Vagina (tissue), 2 donors: Measurements from ENCODE around the gene ADARB2. TPM values are rescaled to one million over a fixed set of nuclear protein-coding genes. Genes with fewer than 3 reads are reported as not detected.

Experiments used
- DNase-seq, 2 donors: peaks; one replicate each; pipeline ENCODE4 v3.0.0-alpha.2; 2017; ENCODE audit errors: extremely low spot score in 2 of 2
- H3K27ac ChIP-seq: fragments of 200-600 bp; sonication (generic); one replicate; pipeline ENCODE4 v1.5.1; 2019
- H3K27me3 ChIP-seq: fragments of 200-600 bp; sonication (generic); one replicate; pipeline ENCODE4 v1.5.1; 2019
- H3K36me3 ChIP-seq, 2 donors: fragments of 200-600 bp; sonication (generic); one replicate each; pipeline ENCODE4 v1.5.1; 2017 to 2019
- H3K4me1 ChIP-seq: fragments of 200-600 bp; sonication (generic); one replicate; pipeline ENCODE4 v1.5.1; 2019
- H3K4me3 ChIP-seq, 2 donors: fragments of 200-600 bp; sonication (generic); 1 replicate in 1 of 2; 2 replicates in 1 of 2; pipeline ENCODE4 v1.5.1; 2016 to 2019
- H3K9me3 ChIP-seq: fragments of 200-600 bp; sonication (generic); one replicate; pipeline ENCODE4 v1.5.1; 2019
- POLR2A ChIP-seq, 2 donors: fragments of 450-650 bp; IDR thresholded peaks; one replicate each; pipeline ENCODE4 v1.6.1; 2017; ENCODE audit warnings: antibody characterized with exemption in 2 of 2, mild to moderate bottlenecking in 2 of 2, moderate library complexity in 2 of 2
- POLR2AphosphoS5 ChIP-seq, 2 donors: sonication (generic); formaldehyde crosslinking; IDR thresholded peaks; one replicate each; pipeline ENCODE4 v1.9.0; 2017; ENCODE audit warnings: antibody characterized with exemption in 2 of 2, mild to moderate bottlenecking in 2 of 2, low read depth in 1 of 2; ENCODE audit not compliant: insufficient read depth in 1 of 2
- intact Hi-C: fragments of 100-400 bp; cut with DNase I; formaldehyde crosslinking; loops from one replicate; pipeline ENCODE4 v1.15.1; 2023
- total RNA-seq: library from RNA; depleted of rRNA; stranded (reverse); fragments of >200 nt; gene quantifications from one replicate; pipeline ENCODE4 v1.2.3, GENCODE V29; 2016
- TF ChIP-seq, protein P1 (sequence below), 3 experiments: fragments of 450-650 bp in 2 of 3; fragments of 200-600 bp in 1 of 3; sonication (generic) in 1 of 3; IDR thresholded peaks; one replicate each; pipeline ENCODE4 v1.5.1; 2017 to 2019; ENCODE audit warnings: antibody characterized with exemption in 3 of 3, mild to moderate bottlenecking in 2 of 3, moderate library complexity in 2 of 3

ADARB2 gene
- total RNA-seq, 1 donor from 2014 or later = 3.4 TPM

DNA sequence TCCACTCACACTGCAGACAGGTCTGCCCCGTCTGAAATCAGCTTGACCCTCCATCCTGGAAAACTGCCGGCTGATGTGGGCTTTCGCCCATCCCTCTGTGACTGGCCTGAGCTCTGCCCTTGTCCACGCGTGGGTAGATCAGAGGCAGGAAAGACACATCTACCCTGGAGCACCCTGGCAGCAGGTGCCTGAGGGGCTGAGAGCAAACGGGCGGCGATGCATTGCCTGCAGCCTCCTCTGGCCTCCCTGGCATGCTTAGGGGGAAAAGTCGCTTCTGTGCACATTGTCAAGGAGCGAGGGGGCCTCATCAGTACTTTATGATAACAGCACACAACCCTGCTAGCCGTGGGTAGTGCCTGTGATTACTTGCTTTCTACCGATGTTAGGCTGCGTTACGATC lies 109.4 kb downstream of the ADARB2 start:
- H3K27ac ChIP-seq = no peak overlapping the region
- intact Hi-C loops = no loop called here
- TF ChIP-seq POLR2A (IDR thresholded peaks at IDR 0.05) (no peak), POLR2AphosphoS5 (IDR thresholded peaks at IDR 0.05; ENCODE audit: insufficient read depth in 1 of 2, low read depth in 1 of 2) (no peak)
- TF ChIP-seq, protein P1, sequence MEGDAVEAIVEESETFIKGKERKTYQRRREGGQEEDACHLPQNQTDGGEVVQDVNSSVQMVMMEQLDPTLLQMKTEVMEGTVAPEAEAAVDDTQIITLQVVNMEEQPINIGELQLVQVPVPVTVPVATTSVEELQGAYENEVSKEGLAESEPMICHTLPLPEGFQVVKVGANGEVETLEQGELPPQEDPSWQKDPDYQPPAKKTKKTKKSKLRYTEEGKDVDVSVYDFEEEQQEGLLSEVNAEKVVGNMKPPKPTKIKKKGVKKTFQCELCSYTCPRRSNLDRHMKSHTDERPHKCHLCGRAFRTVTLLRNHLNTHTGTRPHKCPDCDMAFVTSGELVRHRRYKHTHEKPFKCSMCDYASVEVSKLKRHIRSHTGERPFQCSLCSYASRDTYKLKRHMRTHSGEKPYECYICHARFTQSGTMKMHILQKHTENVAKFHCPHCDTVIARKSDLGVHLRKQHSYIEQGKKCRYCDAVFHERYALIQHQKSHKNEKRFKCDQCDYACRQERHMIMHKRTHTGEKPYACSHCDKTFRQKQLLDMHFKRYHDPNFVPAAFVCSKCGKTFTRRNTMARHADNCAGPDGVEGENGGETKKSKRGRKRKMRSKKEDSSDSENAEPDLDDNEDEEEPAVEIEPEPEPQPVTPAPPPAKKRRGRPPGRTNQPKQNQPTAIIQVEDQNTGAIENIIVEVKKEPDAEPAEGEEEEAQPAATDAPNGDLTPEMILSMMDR (IDR thresholded peaks at IDR 0.05) = no peak
- no peaks in the 10 kb centered on the region for H3K27me3 ChIP-seq
- no peak overlapping the region for H3K4me3 ChIP-seq
- H3K4me1 ChIP-seq = no peaks in the 10 kb centered on the region
- no peaks in the 10 kb centered on the region for H3K9me3 ChIP-seq
- DNase-seq = peak in 1 of 2 donors; percentile 56
- no peaks in the 10 kb centered on the region for H3K36me3 ChIP-seq

- TF ChIP-seq, protein P1 (IDR thresholded peaks at IDR 0.05) = no peak
- no peak for TF ChIP-seq POLR2AphosphoS5 (IDR thresholded peaks at IDR 0.05; ENCODE audit: insufficient read depth in 1 of 2, low read depth in 1 of 2)
- TF ChIP-seq POLR2A (IDR thresholded peaks at IDR 0.05) = no peak
- Histone ChIP-seq H3K9me3 (no peaks in the 10 kb centered on the region), H3K36me3 (no peaks in the 10 kb centered on the region), H3K27ac (no peak overlapping the region), H3K27me3 (no peaks in the 10 kb centered on the region), H3K4me1 (no peaks in the 10 kb centered on the region), H3K4me3 (no peak overlapping the region)
- peak in 1 of 2 donors; percentile 34 for DNase-seq
- intact Hi-C loops = no loop called here
Measured at GRCh38 chr10:1626835-1627234, 110.5 kb downstream of the ADARB2 start.

GRCh38 chr10:1626410-1626809 lies 110.9 kb downstream of the ADARB2 start:
- no peak overlapping the region for H3K27ac ChIP-seq
- no peak overlapping the region for H3K4me3 ChIP-seq
- peak in 1 of 2 donors; percentile 47 for DNase-seq
- no peaks in the 10 kb centered on the region for H3K27me3 ChIP-seq
- intact Hi-C loops = no loop called here
- H3K9me3 ChIP-seq = no peaks in the 10 kb centered on the region
- no peaks in the 10 kb centered on the region for H3K36me3 ChIP-seq
- H3K4me1 ChIP-seq = no peaks in the 10 kb centered on the region
- TF ChIP-seq, protein P1 (IDR thresholded peaks at IDR 0.05) = no peak
- TF ChIP-seq POLR2A (IDR thresholded peaks at IDR 0.05) = no peak
- TF ChIP-seq POLR2AphosphoS5 (IDR thresholded peaks at IDR 0.05; ENCODE audit: insufficient read depth in 1 of 2, low read depth in 1 of 2) = no peak

GRCh38 chr10:1625731-1626130 lies 111.6 kb downstream of the ADARB2 start:
- no peaks in the 10 kb centered on the region for H3K9me3 ChIP-seq
- no peaks in the 10 kb centered on the region for H3K36me3 ChIP-seq
- TF ChIP-seq POLR2AphosphoS5 (IDR thresholded peaks at IDR 0.05; ENCODE audit: insufficient read depth in 1 of 2, low read depth in 1 of 2) (no peak), POLR2A (IDR thresholded peaks at IDR 0.05) (no peak)
- TF ChIP-seq, protein P1 (IDR thresholded peaks at IDR 0.05) = no peak
- DNase-seq = peak in 1 of 2 donors; percentile 76
- intact Hi-C loops = no loop called here
- no peak overlapping the region for H3K27ac ChIP-seq
- H3K27me3 ChIP-seq = no peaks in the 10 kb centered on the region
- no peak overlapping the region for H3K4me3 ChIP-seq
- H3K4me1 ChIP-seq = no peaks in the 10 kb centered on the region

DNA sequence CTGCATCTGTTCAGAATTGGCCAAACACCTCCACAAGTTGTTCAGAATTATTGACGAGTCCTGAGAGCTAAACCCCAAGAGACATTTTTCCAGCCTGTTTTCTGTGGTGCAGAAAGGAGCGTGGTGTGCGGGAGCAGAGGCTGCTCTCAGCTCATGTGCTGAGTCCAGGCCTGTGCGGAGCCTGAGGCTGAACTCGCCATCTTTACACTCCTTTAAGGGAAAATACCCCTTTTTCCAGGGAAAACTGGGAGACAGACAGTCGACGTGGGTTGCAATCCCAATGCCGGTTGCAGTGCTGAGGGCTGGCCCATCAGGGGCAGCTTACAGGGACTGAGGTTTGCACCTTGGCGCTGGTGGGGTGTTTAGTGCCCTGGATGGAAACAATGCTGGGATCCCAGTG lies 112.2 kb downstream of the ADARB2 start:
- TF ChIP-seq, protein P1 (IDR thresholded peaks at IDR 0.05) = no peak
- no peak for TF ChIP-seq POLR2A (IDR thresholded peaks at IDR 0.05)
- TF ChIP-seq POLR2AphosphoS5 (IDR thresholded peaks at IDR 0.05; ENCODE audit: insufficient read depth in 1 of 2, low read depth in 1 of 2) = no peak
- Histone ChIP-seq H3K36me3 (no peaks in the 10 kb centered on the region), H3K4me1 (no peaks in the 10 kb centered on the region), H3K4me3 (no peak overlapping the region), H3K9me3 (no peaks in the 10 kb centered on the region), H3K27ac (no peak overlapping the region), H3K27me3 (no peaks in the 10 kb centered on the region)
- DNase-seq = peak in 1 of 2 donors; percentile 54
- intact Hi-C loops = no loop called here
